A673 (cell line): ENCODE data around the gene PLB1. TPM values are rescaled to one million over a fixed set of nuclear protein-coding genes. Genes with fewer than 3 reads are reported as not detected.

Experiments
- BruUV-seq: library from RNA; stranded (reverse); fragments of 400-500 nt; replicated peaks from 2 replicates; lab custom pipeline; 2021; lab: Mats Ljungman, UMichigan
- CTCF ChIA-PET: fragments of 300-600 bp; sonication (Branson Sonifier 250); formaldehyde crosslinking; loops from one replicate; lab custom pipeline; 2022; ENCODE audit warnings: antibody characterized with exemption; lab: Charles Lee
- POLR2A ChIA-PET: fragments of 300-600 bp; sonication (Branson Sonifier 250); formaldehyde crosslinking; loops from one replicate; lab custom pipeline; 2022; ENCODE audit warnings: antibody characterized with exemption; ENCODE audit not compliant: low non-redundant PET; lab: Charles Lee
- DNase-seq: peaks from one replicate; pipeline ENCODE4 v3.0.0-alpha.2; 2015; ENCODE audit warnings: low spot score
- H3K27ac ChIP-seq: fragments of 200-600 bp; sonication (generic); 2 replicates; pipeline ENCODE4 v1.5.1; 2016; ENCODE audit warnings: mixed run types, low read depth, mild to moderate bottlenecking, mixed read lengths, antibody characterized with exemption, low read length; ENCODE audit not compliant: poor library complexity, severe bottlenecking
- H3K27me3 ChIP-seq: fragments of 200-600 bp; sonication (generic); replicated peaks from 2 replicates; pipeline ENCODE4 v1.6.1; 2017; ENCODE audit warnings: mixed run types, low read depth, mild to moderate bottlenecking, mixed read lengths, antibody characterized with exemption, low read length; ENCODE audit not compliant: insufficient read depth, poor library complexity
- H3K36me3 ChIP-seq: fragments of 200-600 bp; sonication (generic); 2 replicates; pipeline ENCODE4 v1.6.1; 2016; ENCODE audit warnings: mixed run types, mild to moderate bottlenecking, mixed read lengths, antibody characterized with exemption, low read length; ENCODE audit not compliant: insufficient read depth, poor library complexity, severe bottlenecking
- H3K4me1 ChIP-seq: fragments of 200-600 bp; sonication (generic); 2 replicates; pipeline ENCODE4 v1.6.1; 2017; ENCODE audit warnings: mixed run types, mild to moderate bottlenecking, mixed read lengths, antibody characterized with exemption, low read length; ENCODE audit not compliant: insufficient read depth, poor library complexity, severe bottlenecking
- H3K4me3 ChIP-seq: fragments of 200-600 bp; sonication (generic); 2 replicates; pipeline ENCODE4 v1.5.1; 2016; ENCODE audit warnings: low read depth, mixed run types, mild to moderate bottlenecking, mixed read lengths, low read length; ENCODE audit not compliant: poor library complexity, severe bottlenecking
- H3K9me3 ChIP-seq: fragments of 200-600 bp; sonication (generic); 2 replicates; pipeline ENCODE4 v1.6.1; 2016; ENCODE audit warnings: mixed run types, low read depth, mild to moderate bottlenecking, mixed read lengths, antibody characterized with exemption, low read length; ENCODE audit not compliant: poor library complexity, severe bottlenecking
- CTCF ChIP-seq: fragments of 300-800, 200-600 bp; sonication (generic); conservative IDR thresholded peaks from 2 replicates; pipeline ENCODE4 v1.5.1; 2017; ENCODE audit warnings: low read depth, mild to moderate bottlenecking, antibody characterized with exemption, low read length, moderate library complexity, mixed read lengths
- EZH2 ChIP-seq: fragments of 200-600 bp; sonication (generic); IDR thresholded peaks from 2 replicates; pipeline ENCODE4 v1.6.1; 2017; ENCODE audit warnings: borderline replicate concordance, low read depth, mild to moderate bottlenecking, mixed read lengths, antibody characterized with exemption, low read length; ENCODE audit not compliant: poor library complexity, severe bottlenecking
- intact Hi-C: fragments of 100-400 bp; cut with micrococcal nuclease; formaldehyde crosslinking; loops from one replicate; pipeline ENCODE4 v1.10.0; 2022; ENCODE audit not compliant: unreplicated experiment
- total RNA-seq: library from RNA; stranded (reverse); gene quantifications from 2 replicates; pipeline ENCODE4 v1.2.3, GENCODE V29; 2021

PLB1 gene
- total RNA-seq, 1 experiment from 2014 or later, result 0.39 TPM

DNA sequence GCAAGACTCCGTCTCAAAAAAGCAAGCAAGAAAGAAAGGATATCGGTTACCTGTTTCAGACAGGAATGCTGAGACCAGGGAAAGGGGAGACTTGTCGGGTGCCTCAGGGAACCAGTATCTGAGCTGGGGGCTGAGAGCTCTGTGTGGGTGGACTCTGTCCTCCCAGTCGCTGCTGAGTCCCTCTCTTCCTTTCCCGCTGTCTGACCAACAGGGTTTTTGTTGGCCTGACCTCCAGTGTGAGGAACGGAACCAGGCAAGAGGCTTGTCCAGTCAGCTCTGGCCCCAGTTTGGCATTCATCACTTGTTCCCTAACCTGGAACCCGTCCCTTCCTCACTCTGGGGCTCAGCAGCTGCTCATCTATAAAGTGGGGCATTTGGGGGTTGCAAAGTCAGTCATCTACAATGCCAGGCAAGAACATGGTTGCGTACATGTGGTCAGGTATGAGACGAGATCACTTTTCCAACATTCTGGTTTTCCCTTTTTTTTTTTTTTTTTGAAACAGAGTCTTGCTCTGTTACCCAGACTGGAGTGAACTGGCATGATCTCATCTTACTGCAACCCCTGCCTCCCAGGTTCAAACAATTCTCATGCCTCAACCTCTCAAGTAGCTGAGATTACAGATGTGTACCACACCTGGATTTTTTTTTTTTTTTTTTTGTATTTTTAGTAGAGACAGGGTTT is 116.4 kb downstream of the PLB1 start:
- BruUV-seq, result no TSS peak
- intact Hi-C loops, result no loop called here

DNA sequence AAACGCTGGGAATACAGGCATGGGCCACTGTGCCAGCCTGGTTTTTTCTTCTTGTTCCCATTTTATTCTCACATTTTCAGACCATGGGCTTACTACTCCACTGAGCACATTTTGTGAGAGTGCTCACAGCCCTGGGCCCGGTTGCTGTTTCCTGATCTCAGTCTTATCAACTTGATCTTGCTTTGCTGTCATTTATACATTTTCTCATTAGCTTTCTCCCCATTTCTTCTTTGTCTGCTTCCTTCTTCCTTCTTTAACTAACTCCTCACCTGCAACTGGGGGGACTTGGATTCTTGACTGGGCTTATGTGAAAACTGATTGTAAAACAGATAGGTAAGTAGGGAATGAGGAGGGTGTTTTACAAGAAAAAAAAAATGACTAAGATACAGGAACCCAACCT is 117.3 kb downstream of the PLB1 start:
- H3K36me3 ChIP-seq, result no peaks in the 10 kb centered on the region
- no peak for DNase-seq
- intact Hi-C loops, result no loop called here
- H3K4me1 ChIP-seq, result no peaks in the 10 kb centered on the region
- ChIA-PET CTCF (no interaction called here), POLR2A (no interaction called here)
- no peaks in the 10 kb centered on the region for H3K27me3 ChIP-seq
- no peaks in the 10 kb centered on the region for H3K9me3 ChIP-seq
- no peak overlapping the region for H3K4me3 ChIP-seq
- TF ChIP-seq CTCF (no peak), EZH2 (no peak)
- H3K27ac ChIP-seq, result no peak overlapping the region
- BruUV-seq, result no TSS peak

More for the DNA sequence above, 116.4 kb downstream of the PLB1 start:
- CTCF ChIA-PET, result no interaction called here
- no peak overlapping the region for H3K27ac ChIP-seq
- TF ChIP-seq EZH2 (no peak), CTCF (no peak)
- H3K9me3 ChIP-seq, result no peaks in the 10 kb centered on the region
- no peaks in the 10 kb centered on the region for H3K4me1 ChIP-seq
- no peaks in the 10 kb centered on the region for H3K36me3 ChIP-seq
- H3K27me3 ChIP-seq, result no peaks in the 10 kb centered on the region
- no peak overlapping the region for H3K4me3 ChIP-seq
- POLR2A ChIA-PET, result no interaction called here
- no peak for DNase-seq

- no peak overlapping the region for H3K4me3 ChIP-seq
- no peaks in the 10 kb centered on the region for H3K36me3 ChIP-seq
- ChIA-PET CTCF (no interaction called here), POLR2A (no interaction called here)
- peaks cover 3% of the 10 kb centered on the region for H3K4me1 ChIP-seq
- no peaks in the 10 kb centered on the region for H3K9me3 ChIP-seq
- BruUV-seq, result no TSS peak
- H3K27ac ChIP-seq, result no peak overlapping the region
- DNase-seq, result no peak
- TF ChIP-seq EZH2 (no peak), CTCF (no peak)
- H3K27me3 ChIP-seq, result no peaks in the 10 kb centered on the region
- intact Hi-C loops, result no loop called here
Measured at GRCh38 chr2:28613633-28614501, 118.0 kb downstream of the PLB1 start.
